Uterus (tissue), 4 donors: ENCODE results near the gene CHST11. TPM values are rescaled to one million over a fixed set of nuclear protein-coding genes. Genes with fewer than 3 reads are reported as not detected.

ENCODE experiments used
- DNase-seq, 2 donors: peaks; one replicate each; pipeline ENCODE4 v3.0.0-alpha.2; 2019 to 2020
- H3K27ac ChIP-seq, 2 donors: fragments of 200-600 bp; sonication (generic); 1 replicate in 1 of 2; 2 replicates in 1 of 2; pipeline ENCODE4 v1.5.1; 2016 to 2018
- H3K27me3 ChIP-seq, 2 donors: fragments of 200-600 bp; sonication (generic); one replicate each; pipeline ENCODE4 v1.5.1; 2018 to 2019; ENCODE audit warnings: control low read depth in 1 of 2
- H3K36me3 ChIP-seq, 2 donors: fragments of 200-600 bp; sonication (generic); one replicate each; pipeline ENCODE4 v1.5.1; 2019; ENCODE audit warnings: control low read depth in 1 of 2
- H3K4me1 ChIP-seq, 2 donors: fragments of 200-600 bp; sonication (generic); one replicate each; pipeline ENCODE4 v1.5.1; 2018 to 2019; ENCODE audit warnings: control low read depth in 1 of 2
- H3K4me3 ChIP-seq, 2 donors: fragments of 200-600 bp; sonication (generic); 1 replicate in 1 of 2; 2 replicates in 1 of 2; pipeline ENCODE4 v1.5.1; 2018 to 2019; ENCODE audit warnings: mild to moderate bottlenecking in 1 of 2
- H3K9me3 ChIP-seq, 2 donors: fragments of 200-600 bp; sonication (generic); one replicate each; pipeline ENCODE4 v1.5.1; 2019; ENCODE audit warnings: control low read depth in 1 of 2
- POLR2A ChIP-seq, 2 donors: fragments of 450-650 bp; IDR thresholded peaks; one replicate each; pipeline ENCODE4 v1.6.1; 2016; ENCODE audit warnings: antibody characterized with exemption in 2 of 2, mild to moderate bottlenecking in 1 of 2, moderate library complexity in 1 of 2
- intact Hi-C: fragments of 100-400 bp; cut with DNase I; formaldehyde crosslinking; loops from one replicate; pipeline ENCODE4 v1.15.1; 2023; ENCODE audit warnings: low total_unique reads
- total RNA-seq, 4 donors: library from RNA; depleted of rRNA in 3 of 4; stranded (reverse); fragments of >200 nt in 3 of 4; gene quantifications; one replicate each; pipeline versions ENCODE4 v1.1.0 to v1.2.4, GENCODE V29; 2014 to 2023
- TF ChIP-seq, protein P1 (sequence below), 4 experiments: fragments of 200-600 bp in 2 of 4; fragments of 450-650 bp in 2 of 4; sonication (generic) in 2 of 4; IDR thresholded peaks; one replicate each; pipeline ENCODE4 v1.5.1; 2016 to 2019; ENCODE audit warnings: antibody characterized with exemption in 4 of 4, mild to moderate bottlenecking in 2 of 4, moderate library complexity in 1 of 4
- donor health status: DM: yes; HTN: yes; CAD: no.

CHST11 gene
- total RNA-seq, 4 donors from 2014 or later, result 21.0 to 82.1 (median 58.7) TPM

DNA sequence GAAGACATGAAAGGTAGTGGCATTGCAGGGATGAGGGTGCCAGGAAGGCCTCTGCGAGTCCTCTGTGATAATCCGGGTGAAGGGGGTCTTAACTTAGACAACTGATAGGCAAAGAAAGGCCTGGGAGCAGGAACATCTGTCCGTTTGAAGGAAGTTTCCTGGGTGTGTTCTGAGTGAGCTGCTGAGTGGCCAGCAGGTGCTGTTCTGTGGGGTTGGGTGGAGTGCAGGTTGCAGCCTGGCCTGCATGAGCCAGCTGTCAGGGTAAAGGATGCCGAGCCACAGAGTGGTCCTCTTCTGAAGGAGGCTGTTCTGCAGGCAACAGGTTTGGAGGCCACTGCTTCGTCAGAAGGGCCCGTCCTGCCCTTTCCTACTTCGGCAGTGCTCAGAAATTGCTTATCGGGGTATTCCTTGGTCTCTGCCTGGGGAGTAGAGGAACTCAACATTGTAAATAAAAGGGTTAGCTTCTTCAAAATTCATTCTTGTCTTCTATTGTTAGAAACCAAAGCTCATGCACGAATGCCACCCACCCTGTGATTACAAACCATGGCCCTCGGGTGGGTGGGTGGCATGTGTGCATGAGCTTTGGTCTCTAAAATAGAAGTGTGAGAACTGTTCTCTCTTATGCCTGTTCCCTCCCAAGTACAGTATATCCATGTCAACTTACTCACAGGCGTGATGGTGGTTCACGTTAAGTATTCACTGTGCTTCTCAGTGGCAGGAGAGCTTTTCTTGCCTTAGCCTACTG, 118.9 kb downstream of the CHST11 start:
- no peak overlapping the region for H3K4me3 ChIP-seq
- no peaks in the 10 kb centered on the region for H3K36me3 ChIP-seq
- H3K27me3 ChIP-seq, result no peaks in the 10 kb centered on the region
- no peaks in the 10 kb centered on the region for H3K9me3 ChIP-seq
- H3K27ac ChIP-seq, result no peak overlapping the region
- TF ChIP-seq POLR2A (IDR thresholded peaks at IDR 0.05), result no peak
- TF ChIP-seq, protein P1, sequence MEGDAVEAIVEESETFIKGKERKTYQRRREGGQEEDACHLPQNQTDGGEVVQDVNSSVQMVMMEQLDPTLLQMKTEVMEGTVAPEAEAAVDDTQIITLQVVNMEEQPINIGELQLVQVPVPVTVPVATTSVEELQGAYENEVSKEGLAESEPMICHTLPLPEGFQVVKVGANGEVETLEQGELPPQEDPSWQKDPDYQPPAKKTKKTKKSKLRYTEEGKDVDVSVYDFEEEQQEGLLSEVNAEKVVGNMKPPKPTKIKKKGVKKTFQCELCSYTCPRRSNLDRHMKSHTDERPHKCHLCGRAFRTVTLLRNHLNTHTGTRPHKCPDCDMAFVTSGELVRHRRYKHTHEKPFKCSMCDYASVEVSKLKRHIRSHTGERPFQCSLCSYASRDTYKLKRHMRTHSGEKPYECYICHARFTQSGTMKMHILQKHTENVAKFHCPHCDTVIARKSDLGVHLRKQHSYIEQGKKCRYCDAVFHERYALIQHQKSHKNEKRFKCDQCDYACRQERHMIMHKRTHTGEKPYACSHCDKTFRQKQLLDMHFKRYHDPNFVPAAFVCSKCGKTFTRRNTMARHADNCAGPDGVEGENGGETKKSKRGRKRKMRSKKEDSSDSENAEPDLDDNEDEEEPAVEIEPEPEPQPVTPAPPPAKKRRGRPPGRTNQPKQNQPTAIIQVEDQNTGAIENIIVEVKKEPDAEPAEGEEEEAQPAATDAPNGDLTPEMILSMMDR (IDR thresholded peaks at IDR 0.05), result no peak
- no peaks in the 10 kb centered on the region for H3K4me1 ChIP-seq
- DNase-seq, result no peak
- intact Hi-C loops, result no loop called here

DNA sequence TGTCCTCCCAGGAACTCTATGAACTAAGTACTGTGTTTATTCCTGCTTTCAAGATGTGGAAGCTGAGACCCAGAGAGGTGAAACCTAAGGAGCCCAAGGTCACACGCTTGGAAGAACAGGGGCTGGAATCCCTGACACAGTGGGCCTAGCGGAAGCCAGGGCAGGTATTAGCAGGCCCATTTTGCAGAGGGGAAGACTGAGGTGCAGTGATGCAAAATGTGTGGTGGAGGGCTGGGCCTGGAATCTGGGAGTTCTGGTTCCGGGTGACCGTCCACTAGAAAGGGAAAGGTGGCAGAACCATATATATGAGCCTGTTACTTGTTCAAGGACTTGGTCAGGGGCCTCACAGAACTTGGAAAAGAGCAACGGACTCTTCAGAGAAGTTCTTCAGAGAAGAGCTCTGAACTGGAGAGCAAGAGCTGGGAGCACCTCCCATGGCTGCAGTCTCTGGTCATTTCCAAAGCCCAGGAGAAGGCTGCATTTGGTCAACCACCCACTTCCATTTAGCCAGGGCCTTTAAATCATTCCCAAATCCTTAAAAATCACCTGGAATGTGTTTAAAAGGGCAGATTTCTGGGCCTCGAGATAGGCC, 119.5 kb downstream of the CHST11 start:
- Histone ChIP-seq H3K27me3 (no peaks in the 10 kb centered on the region), H3K9me3 (no peaks in the 10 kb centered on the region), H3K36me3 (no peaks in the 10 kb centered on the region), H3K4me3 (no peak overlapping the region), H3K27ac (no peak overlapping the region), H3K4me1 (no peaks in the 10 kb centered on the region)
- intact Hi-C loops, result no loop called here
- DNase-seq, result no peak
- TF ChIP-seq, protein P1 (IDR thresholded peaks at IDR 0.05), result no peak
- no peak for TF ChIP-seq POLR2A (IDR thresholded peaks at IDR 0.05)

DNA sequence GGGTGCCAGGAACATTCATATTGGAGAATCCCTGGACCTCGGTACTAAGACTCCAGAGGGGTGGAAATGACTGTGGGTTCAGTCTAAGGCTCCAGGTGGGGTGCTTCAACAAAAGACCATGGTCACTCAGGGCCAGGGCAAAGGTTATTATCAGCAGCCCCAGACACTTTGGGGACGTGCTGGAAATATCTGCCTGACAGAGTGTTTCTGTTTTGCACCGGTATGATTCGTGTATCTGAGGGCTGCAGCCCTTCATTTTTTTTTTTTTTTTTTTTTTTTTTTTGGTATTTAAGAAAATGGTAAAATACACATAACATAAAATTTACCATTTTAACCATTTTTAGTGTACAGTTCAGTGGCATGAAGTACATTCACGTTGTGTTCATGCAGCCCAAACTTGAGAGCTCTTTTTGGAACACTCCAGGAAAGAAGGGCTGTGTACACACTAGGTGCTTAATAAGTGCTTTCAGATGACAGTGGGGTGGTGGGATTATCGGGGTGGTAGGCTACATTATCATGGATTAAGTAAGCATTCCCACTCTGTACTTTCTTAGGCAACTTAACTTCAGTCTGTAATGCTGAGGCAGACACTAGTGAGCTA, 120.3 kb downstream of the CHST11 start:
- H3K27me3 ChIP-seq, result no peaks in the 10 kb centered on the region
- H3K27ac ChIP-seq, result no peak overlapping the region
- no peak overlapping the region for H3K4me3 ChIP-seq
- H3K9me3 ChIP-seq, result no peaks in the 10 kb centered on the region
- no peak for TF ChIP-seq POLR2A (IDR thresholded peaks at IDR 0.05)
- TF ChIP-seq, protein P1 (IDR thresholded peaks at IDR 0.05), result no peak
- DNase-seq, result no peak
- no peaks in the 10 kb centered on the region for H3K36me3 ChIP-seq
- intact Hi-C loops, result no loop called here
- no peaks in the 10 kb centered on the region for H3K4me1 ChIP-seq

DNA sequence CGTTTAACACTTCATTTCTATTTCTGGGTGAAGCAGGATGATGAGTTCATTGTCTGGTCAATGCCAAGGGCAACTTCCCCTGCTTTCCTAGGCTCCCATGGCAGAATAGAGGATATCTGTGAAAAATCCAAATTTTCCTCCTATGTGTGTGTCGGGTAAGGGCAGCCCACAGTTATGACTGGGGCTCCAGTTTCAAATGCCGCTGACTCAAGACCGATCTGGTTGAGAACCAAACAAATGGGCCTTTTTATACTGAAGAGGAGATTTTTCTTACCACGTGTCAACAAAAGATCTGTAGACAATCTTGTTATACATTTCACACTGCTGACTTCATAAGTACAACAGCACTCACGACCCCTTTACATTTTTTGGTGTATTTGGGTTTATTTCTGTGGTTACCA, 120.8 kb downstream of the CHST11 start:
- Histone ChIP-seq H3K36me3 (no peaks in the 10 kb centered on the region), H3K27ac (no peak overlapping the region), H3K27me3 (no peaks in the 10 kb centered on the region), H3K9me3 (no peaks in the 10 kb centered on the region), H3K4me1 (no peaks in the 10 kb centered on the region), H3K4me3 (no peak overlapping the region)
- no peak for DNase-seq
- TF ChIP-seq, protein P1 (IDR thresholded peaks at IDR 0.05), result no peak
- no peak for TF ChIP-seq POLR2A (IDR thresholded peaks at IDR 0.05)
- intact Hi-C loops, result no loop called here

DNA sequence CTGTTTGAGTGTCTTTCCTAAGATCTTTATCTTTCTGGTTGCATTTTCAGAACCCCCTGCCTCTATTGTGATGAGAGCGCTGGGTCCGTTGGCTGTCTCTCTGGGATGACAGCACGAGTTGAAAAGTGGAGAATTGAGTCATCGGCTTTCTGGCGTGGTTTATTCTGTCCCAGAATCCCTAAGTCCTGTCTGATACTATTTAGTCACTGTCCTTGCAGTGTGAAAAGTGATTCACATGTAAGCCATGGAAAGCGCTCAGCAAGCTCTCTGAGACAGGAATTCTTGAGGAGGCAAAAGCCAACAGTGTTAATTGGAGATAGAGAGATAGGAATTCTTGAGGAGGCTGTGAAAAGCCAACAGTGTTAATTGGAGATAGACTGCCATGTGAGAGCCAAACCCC, 121.7 kb downstream of the CHST11 start:
- Histone ChIP-seq H3K36me3 (no peaks in the 10 kb centered on the region), H3K4me1 (no peaks in the 10 kb centered on the region), H3K27me3 (no peaks in the 10 kb centered on the region), H3K9me3 (no peaks in the 10 kb centered on the region), H3K4me3 (no peak overlapping the region), H3K27ac (no peak overlapping the region)
- no peak for DNase-seq
- intact Hi-C loops, result no loop called here
- TF ChIP-seq, protein P1 (IDR thresholded peaks at IDR 0.05), result no peak
- TF ChIP-seq POLR2A (IDR thresholded peaks at IDR 0.05), result no peak
